ENCODE results near the gene ANGEL1. TPM values are rescaled to one million over a fixed set of nuclear protein-coding genes. Genes with fewer than 3 reads are reported as not detected.

Gene ANGEL1
- total and polyA plus RNA-seq, 8 donors, result 18.9 to 46.6 (median 40.5) TPM

- no peaks in the 10 kb centered on the region for H3K9me3 ChIP-seq
- DNase-seq (no peak), ATAC-seq (no peak)
- intact Hi-C loops (cut with DNase I), result no loop called here
- no peaks in the 10 kb centered on the region for H3K4me1 ChIP-seq
- no peak overlapping the region for H3K27ac ChIP-seq
- no peak for TF ChIP-seq CTCF (IDR thresholded peaks at IDR 0.05)
- H3K4me3 ChIP-seq, result no peak overlapping the region
- H3K36me3 ChIP-seq, result no peaks in the 10 kb centered on the region
- no peaks in the 10 kb centered on the region for H3K27me3 ChIP-seq
These were observed 42.4 kb upstream of the ANGEL1 start for GRCh38 chr14:76855066-76855465.

GRCh38 chr14:76848879-76849278, 36.2 kb upstream of the ANGEL1 start:
- Histone ChIP-seq H3K36me3 (no peaks in the 10 kb centered on the region), H3K4me3 (no peak overlapping the region), H3K27me3 (no peaks in the 10 kb centered on the region), H3K9me3 (no peaks in the 10 kb centered on the region), H3K4me1 (peaks cover 0 to 20% of the 10 kb centered on the region in 2 donors), H3K27ac (no peak overlapping the region)
- no peak for TF ChIP-seq CTCF (IDR thresholded peaks at IDR 0.05)
- intact Hi-C loops (cut with DNase I), result no loop called here
- DNase-seq, result no peak
- no peak for ATAC-seq

- TF ChIP-seq CTCF (IDR thresholded peaks at IDR 0.05), result no peak
- Histone ChIP-seq H3K36me3 (no peaks in the 10 kb centered on the region), H3K4me1 (peaks cover 0 to 20% of the 10 kb centered on the region in 2 donors), H3K27ac (no peak overlapping the region), H3K4me3 (no peak overlapping the region), H3K27me3 (no peaks in the 10 kb centered on the region), H3K9me3 (no peaks in the 10 kb centered on the region)
- peak; percentile 25 for ATAC-seq
- intact Hi-C loops (cut with DNase I), result no loop called here
- DNase-seq, result no peak
These were observed 33.8 kb upstream of the ANGEL1 start for GRCh38 chr14:76846331-76847047.

GRCh38 chr14:76844223-76844622, 31.5 kb upstream of the ANGEL1 start:
- ATAC-seq, result peak; percentile 92
- Histone ChIP-seq H3K36me3 (no peaks in the 10 kb centered on the region), H3K4me3 (no peak overlapping the region), H3K27me3 (no peaks in the 10 kb centered on the region), H3K9me3 (no peaks in the 10 kb centered on the region), H3K27ac (peak overlapping the region in 1 of 2 donors; percentile 65), H3K4me1 (peaks cover 0 to 20% of the 10 kb centered on the region in 2 donors)
- DNase-seq, result peak in 1 of 4 donors; percentile 69
- peak in 1 of 2 donors; percentile 43 for TF ChIP-seq CTCF (IDR thresholded peaks at IDR 0.05)
- intact Hi-C loops (cut with DNase I), result no loop called here

- TF ChIP-seq CTCF (IDR thresholded peaks at IDR 0.05), result no peak
- DNase-seq (no peak), ATAC-seq (no peak)
- Histone ChIP-seq H3K27me3 (no peaks in the 10 kb centered on the region), H3K4me3 (no peak overlapping the region), H3K36me3 (no peaks in the 10 kb centered on the region), H3K4me1 (peaks cover 0 to 20% of the 10 kb centered on the region in 2 donors), H3K27ac (no peak overlapping the region), H3K9me3 (no peaks in the 10 kb centered on the region)
- intact Hi-C loops (cut with DNase I), result no loop called here
These were observed 29.7 kb upstream of the ANGEL1 start for GRCh38 chr14:76842414-76842813.
